WI38 (cell line): ENCODE measurements around the gene NFKBIB.
"Not testable (repeated sequence)": the region's sequence is repeated elsewhere in the genome, so short reads cannot be mapped to it uniquely, and the experiment has no call there.

ENCODE experiments used
- H3K4me3 ChIP-seq: 2 replicates; pipeline ENCODE4 v1.5.1; 2011; ENCODE audit warnings: low read depth, mild to moderate bottlenecking, control low read depth, low read length
- CTCF ChIP-seq: IDR thresholded peaks from 2 replicates; pipeline ENCODE4 v1.5.1; 2012; ENCODE audit warnings: low read depth, mild to moderate bottlenecking, control low read depth, low read length

Gene NFKBIB

GRCh38 chr19:38899447-38900201 lies at the start of gene NFKBIB, which contains the start of gene SIRT2:
Gene NFKBIB (plus strand): TSS chr19:38899969. CDS start chr19:38900033, 64 bp downstream.
Gene SIRT2 (minus strand): TSS chr19:38899618. CDS start chr19:38899521, 97 bp downstream.
- peak within 1 kb of the TSS; percentile 88 for H3K4me3 ChIP-seq
- TF ChIP-seq CTCF, result no peak

- TF ChIP-seq CTCF, result 0 out of 2 replicates have a peak, but pooled peaks have one; percentile 7
Measured at GRCh38 chr19:38850436-38850975, 49.3 kb upstream of the NFKBIB start.

GRCh38 chr19:38850976-38851621 lies 48.7 kb upstream of the NFKBIB start:
- H3K4me3 ChIP-seq, result peak overlapping the region; percentile 48
- TF ChIP-seq CTCF, result no peak

More at GRCh38 chr19:38850436-38850975, 49.3 kb upstream of the NFKBIB start:
- H3K4me3 ChIP-seq, result peak overlapping the region; percentile 48

GRCh38 chr19:38851622-38852230 lies 48.0 kb upstream of the NFKBIB start:
- no peak for TF ChIP-seq CTCF
- H3K4me3 ChIP-seq, result peak overlapping the region; percentile 68

GRCh38 chr19:38852231-38853044 lies 47.3 kb upstream of the NFKBIB start:
- peak overlapping the region; percentile 68 for H3K4me3 ChIP-seq
- no peak for TF ChIP-seq CTCF

GRCh38 chr19:38853214-38853613 lies 46.6 kb upstream of the NFKBIB start:
- TF ChIP-seq CTCF, result no peak
- H3K4me3 ChIP-seq, result peak overlapping the region; percentile 68

GRCh38 chr19:38854961-38855360 lies 44.8 kb upstream of the NFKBIB start:
- not testable (repeated sequence) for H3K4me3 ChIP-seq

- not testable (repeated sequence) for H3K4me3 ChIP-seq
Measured at GRCh38 chr19:38855751-38856150, 44.0 kb upstream of the NFKBIB start.
